GM18951 (cell line): ENCODE data around the gene MAST4.

Source experiments
- POLR2A ChIP-seq: IDR thresholded peaks from 4 replicates; pipeline ENCODE4 v1.6.1; 2011; ENCODE audit warnings: mild to moderate bottlenecking; ENCODE audit not compliant: insufficient read length, insufficient read depth; ENCODE audit errors: extremely low read depth
- in situ Hi-C: fragments of 300-500 bp; cut with MboI; formaldehyde crosslinking; loops from one replicate; pipeline ENCODE4 v1.12.0; 2022; ENCODE audit warnings: low sequenced_read_pairs, mixed read lengths, inconsistent platforms; ENCODE audit not compliant: unreplicated experiment

Gene MAST4

GRCh38 chr5:66595756-66596635 lies at the start of gene MAST4:
Gene MAST4 (plus strand): TSS chr5:66596393. CDS start chr5:66596656, 263 bp downstream.
- in situ Hi-C loops: no loop called here
- peak; percentile 22 for TF ChIP-seq POLR2A

- TF ChIP-seq POLR2A: no peak
- in situ Hi-C loops: no loop called here
These were observed 49.7 kb upstream of the MAST4 start for GRCh38 chr5:66546541-66546940.

- no peak for TF ChIP-seq POLR2A
- in situ Hi-C loops: no loop called here
These were observed 44.9 kb upstream of the MAST4 start for GRCh38 chr5:66551338-66551737.

GRCh38 chr5:66551945-66552344 lies 44.2 kb upstream of the MAST4 start:
- TF ChIP-seq POLR2A: no peak
- in situ Hi-C loops: no loop called here

- no peak for TF ChIP-seq POLR2A
- in situ Hi-C loops: no loop called here
These were observed 42.8 kb upstream of the MAST4 start for GRCh38 chr5:66553368-66553912.

- in situ Hi-C loops: no loop called here
- no peak for TF ChIP-seq POLR2A
These were observed 42.1 kb upstream of the MAST4 start for GRCh38 chr5:66553916-66554575.

- in situ Hi-C loops: no loop called here
These were observed 41.3 kb upstream of the MAST4 start for GRCh38 chr5:66554884-66555283.

GRCh38 chr5:66558560-66558959 lies 37.6 kb upstream of the MAST4 start:
- TF ChIP-seq POLR2A: no peak
- in situ Hi-C loops: no loop called here

More at GRCh38 chr5:66554884-66555283, 41.3 kb upstream of the MAST4 start:
- no peak for TF ChIP-seq POLR2A

GRCh38 chr5:66560371-66560770 lies 35.8 kb upstream of the MAST4 start:
- in situ Hi-C loops: no loop called here
- TF ChIP-seq POLR2A: no peak

- in situ Hi-C loops: no loop called here
- no peak for TF ChIP-seq POLR2A
These were observed 34.8 kb upstream of the MAST4 start for GRCh38 chr5:66561256-66561990.

GRCh38 chr5:66565878-66566277 lies 30.3 kb upstream of the MAST4 start:
- in situ Hi-C loops: no loop called here

GRCh38 chr5:66567474-66567873 lies 28.7 kb upstream of the MAST4 start:
- no peak for TF ChIP-seq POLR2A
- in situ Hi-C loops: no loop called here

More at GRCh38 chr5:66565878-66566277, 30.3 kb upstream of the MAST4 start:
- no peak for TF ChIP-seq POLR2A

GRCh38 chr5:66570201-66570600 lies 26.0 kb upstream of the MAST4 start:
- in situ Hi-C loops: no loop called here
- no peak for TF ChIP-seq POLR2A
